Epithelial cell of esophagus (primary cell): Measurements from ENCODE around the gene TPK1.

Experiments used
- DNase-seq: peaks from one replicate; pipeline ENCODE4 v3.0.0; 2010; ENCODE audit warnings: low read depth
- H3K4me3 ChIP-seq: 2 replicates; pipeline ENCODE4 v1.5.1; 2011; ENCODE audit warnings: mild to moderate bottlenecking, low read length, control low read depth
- CTCF ChIP-seq: IDR thresholded peaks from 2 replicates; pipeline ENCODE4 v1.5.1; 2011; ENCODE audit warnings: low read depth, mild to moderate bottlenecking, low read length, control low read depth, inconsistent platforms; ENCODE audit not compliant: insufficient read depth; ENCODE audit errors: missing control alignments

Gene TPK1

GRCh38 chr7:144747936-144748335, 87.9 kb downstream of the TPK1 start:
- no peak for DNase-seq
- no peak for TF ChIP-seq CTCF
- no peak overlapping the region for H3K4me3 ChIP-seq

- peak; percentile 84 for TF ChIP-seq CTCF
- DNase-seq, result peak; percentile 57
- H3K4me3 ChIP-seq, result no peak overlapping the region
These were observed 97.0 kb downstream of the TPK1 start for GRCh38 chr7:144738708-144739314.

- TF ChIP-seq CTCF, result no peak
- DNase-seq, result no peak
- H3K4me3 ChIP-seq, result no peak overlapping the region
These were observed 97.7 kb downstream of the TPK1 start for GRCh38 chr7:144738146-144738545.

- no peak overlapping the region for H3K4me3 ChIP-seq
- no peak for DNase-seq
- no peak for TF ChIP-seq CTCF
These were observed 98.9 kb downstream of the TPK1 start for GRCh38 chr7:144736880-144737493.

- no peak for DNase-seq
- TF ChIP-seq CTCF, result no peak
These were observed 100.2 kb downstream of the TPK1 start for GRCh38 chr7:144735505-144736276.

GRCh38 chr7:144731661-144732351, 104.0 kb downstream of the TPK1 start:
- no peak for DNase-seq
- no peak overlapping the region for H3K4me3 ChIP-seq
- no peak for TF ChIP-seq CTCF

More at GRCh38 chr7:144735505-144736276, 100.2 kb downstream of the TPK1 start:
- H3K4me3 ChIP-seq, result no peak overlapping the region
